Measurements from ENCODE around the gene ITGB2.

DNA sequence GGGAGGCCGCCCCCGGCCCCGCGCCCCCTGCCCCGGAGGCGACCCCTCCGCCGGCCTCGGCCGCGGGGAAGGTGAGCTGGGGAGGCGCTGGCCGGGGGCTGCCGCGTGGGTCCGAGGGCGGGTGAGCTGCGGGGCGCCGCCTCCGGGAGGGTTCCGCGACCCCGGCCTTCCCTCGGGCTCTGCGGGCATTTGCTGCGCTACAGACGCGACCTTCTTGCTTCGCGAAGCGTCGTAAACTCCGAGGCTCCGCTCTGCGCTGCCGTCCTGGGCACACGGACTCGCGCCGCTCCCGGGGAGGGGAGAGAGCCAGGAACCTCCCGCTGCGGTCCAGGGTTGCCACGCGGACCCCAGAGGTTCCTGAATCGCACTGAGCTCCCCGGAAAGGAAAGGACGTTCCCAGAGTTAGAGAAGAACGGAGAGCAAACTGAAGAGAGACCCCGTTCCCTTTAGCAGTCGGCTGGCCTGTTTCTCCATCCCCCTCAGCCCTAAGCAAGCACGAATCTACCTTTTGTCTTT is 19.5 kb upstream of the ITGB2 start:
- TF ChIP-seq, protein P1, sequence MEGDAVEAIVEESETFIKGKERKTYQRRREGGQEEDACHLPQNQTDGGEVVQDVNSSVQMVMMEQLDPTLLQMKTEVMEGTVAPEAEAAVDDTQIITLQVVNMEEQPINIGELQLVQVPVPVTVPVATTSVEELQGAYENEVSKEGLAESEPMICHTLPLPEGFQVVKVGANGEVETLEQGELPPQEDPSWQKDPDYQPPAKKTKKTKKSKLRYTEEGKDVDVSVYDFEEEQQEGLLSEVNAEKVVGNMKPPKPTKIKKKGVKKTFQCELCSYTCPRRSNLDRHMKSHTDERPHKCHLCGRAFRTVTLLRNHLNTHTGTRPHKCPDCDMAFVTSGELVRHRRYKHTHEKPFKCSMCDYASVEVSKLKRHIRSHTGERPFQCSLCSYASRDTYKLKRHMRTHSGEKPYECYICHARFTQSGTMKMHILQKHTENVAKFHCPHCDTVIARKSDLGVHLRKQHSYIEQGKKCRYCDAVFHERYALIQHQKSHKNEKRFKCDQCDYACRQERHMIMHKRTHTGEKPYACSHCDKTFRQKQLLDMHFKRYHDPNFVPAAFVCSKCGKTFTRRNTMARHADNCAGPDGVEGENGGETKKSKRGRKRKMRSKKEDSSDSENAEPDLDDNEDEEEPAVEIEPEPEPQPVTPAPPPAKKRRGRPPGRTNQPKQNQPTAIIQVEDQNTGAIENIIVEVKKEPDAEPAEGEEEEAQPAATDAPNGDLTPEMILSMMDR (IDR thresholded peaks at IDR 0.05 in 2 of 3, conservative IDR thresholded peaks at IDR 0.05 in 1 of 3; ENCODE audit: borderline replicate concordance in 1 of 3, insufficient read depth in 1 of 3, low read depth in 2 of 3, low read length in 2 of 3), result no peak
- no peak for TF ChIP-seq EZH2 (IDR thresholded peaks at IDR 0.05)
- no peak for TF ChIP-seq POLR2AphosphoS5 (IDR thresholded peaks at IDR 0.05; ENCODE audit: low read depth, low read length)
- no peak for TF ChIP-seq POLR2A (IDR thresholded peaks at IDR 0.05; ENCODE audit: borderline replicate concordance, extremely low read depth, insufficient read depth, insufficient read length)
